NCI-H345 treated with DMSO at 0.1 percent for 48 hours (cell line): Measurements from ENCODE around the gene AFF3.

Source experiments
- DNase-seq: peaks from one replicate; lab custom pipeline; 2025; ENCODE audit not compliant: unreplicated experiment; lab: John Stamatoyannopoulos, UW

AFF3 gene

DNA sequence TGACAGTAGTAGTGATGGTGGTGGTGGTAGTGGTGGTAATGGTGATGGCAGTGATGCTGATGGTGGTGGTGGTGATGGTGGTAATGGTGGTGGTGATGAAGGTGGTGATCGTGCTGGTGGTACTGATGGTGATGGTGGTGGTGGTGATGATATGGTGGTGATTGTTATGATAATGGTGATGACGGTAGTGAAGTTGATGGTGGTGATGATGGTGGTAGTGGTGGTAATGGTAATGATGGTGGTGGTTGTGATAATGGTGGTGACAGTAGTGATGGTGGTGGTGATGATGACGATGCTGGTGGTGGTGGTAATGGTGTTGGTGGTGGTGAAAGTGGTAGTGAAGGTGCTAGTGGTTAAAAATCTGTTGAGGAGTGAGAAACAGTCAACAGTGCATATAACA, 125.6 kb downstream of the AFF3 start:
- no peak for DNase-seq

DNA sequence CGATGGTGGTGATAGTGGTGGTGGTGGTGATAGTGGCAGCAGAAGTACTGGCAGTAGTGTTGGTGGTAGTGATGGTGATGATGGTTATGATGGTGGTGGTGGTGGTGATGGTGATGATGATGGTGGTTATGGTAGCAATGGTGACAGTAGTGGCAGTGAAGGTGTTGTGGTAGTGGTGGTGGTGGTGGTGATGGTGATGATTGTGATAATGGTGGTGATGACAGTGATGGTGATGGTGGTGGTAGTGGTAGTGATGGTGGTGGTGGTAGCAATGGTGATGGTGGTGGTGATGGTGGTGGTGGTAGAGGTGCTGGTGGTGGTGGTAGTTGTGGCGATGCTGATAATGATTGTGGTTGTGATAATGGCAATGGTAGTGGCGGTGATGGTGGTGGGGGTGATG, 126.5 kb downstream of the AFF3 start:
- no peak for DNase-seq

- DNase-seq: no peak
These were observed 128.3 kb downstream of the AFF3 start for GRCh38 chr2:100013892-100014677.

- no peak for DNase-seq
These were observed 129.8 kb downstream of the AFF3 start for GRCh38 chr2:100012561-100012960.

DNA sequence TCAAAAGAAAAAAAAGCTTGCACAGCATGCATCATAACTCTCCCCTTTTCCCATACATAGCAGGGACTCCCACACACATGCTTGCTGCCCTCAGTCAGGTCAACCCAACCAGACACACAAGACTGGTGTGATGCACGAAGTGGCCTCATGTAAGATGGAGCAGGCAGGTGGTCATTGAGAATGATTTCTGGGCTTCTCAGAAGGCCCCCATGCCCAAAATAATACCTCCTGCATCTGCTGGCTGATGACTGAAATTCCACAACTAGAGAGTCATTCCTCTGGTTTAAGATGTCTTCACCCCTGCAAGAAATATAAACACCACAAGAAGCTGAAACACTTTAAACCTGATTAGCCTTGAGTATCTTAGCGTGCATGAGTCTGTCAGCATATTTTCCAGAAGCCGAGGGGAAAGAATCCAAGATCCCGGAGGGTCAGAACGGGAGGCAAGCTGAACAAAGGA, 131.1 kb downstream of the AFF3 start:
- DNase-seq: no peak

DNA sequence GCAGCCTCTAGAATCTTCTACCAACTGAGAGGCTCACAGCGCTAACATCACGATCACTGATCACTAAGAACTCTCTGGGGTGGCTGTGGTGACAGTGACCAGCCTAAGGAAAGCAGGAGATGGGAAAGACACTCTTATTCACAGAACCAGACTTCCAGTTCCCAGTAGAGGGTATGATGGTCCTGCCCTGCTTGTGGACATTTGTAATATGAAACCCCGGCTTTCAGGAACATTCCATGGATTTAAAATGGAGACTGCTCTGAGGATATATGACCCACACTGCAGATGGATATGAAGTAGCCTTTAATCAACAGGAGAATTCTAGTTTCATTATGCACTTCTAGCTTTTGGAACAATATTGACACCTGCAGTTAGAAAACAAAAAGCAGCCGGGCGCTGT, 131.8 kb downstream of the AFF3 start:
- DNase-seq: no peak

DNA sequence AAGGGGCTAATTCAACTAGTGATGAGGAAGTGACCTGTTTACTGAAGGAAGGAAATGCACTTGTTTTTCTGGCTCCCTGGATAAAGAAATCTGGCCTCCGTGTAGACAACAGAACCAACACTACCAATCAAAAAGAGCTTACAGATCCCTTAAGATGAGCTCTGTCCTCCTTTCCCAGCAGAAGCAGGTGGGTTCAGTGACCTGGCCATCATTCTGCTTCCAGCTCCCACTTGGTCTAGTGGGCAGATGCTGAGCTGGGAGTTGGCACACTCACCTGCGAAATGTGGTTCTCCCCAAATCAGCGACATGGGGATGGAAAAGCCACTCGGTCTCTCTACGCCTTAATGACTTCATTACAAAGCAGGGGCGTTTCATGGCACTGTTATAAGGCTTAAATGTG, 132.6 kb downstream of the AFF3 start:
- DNase-seq: no peak

DNA sequence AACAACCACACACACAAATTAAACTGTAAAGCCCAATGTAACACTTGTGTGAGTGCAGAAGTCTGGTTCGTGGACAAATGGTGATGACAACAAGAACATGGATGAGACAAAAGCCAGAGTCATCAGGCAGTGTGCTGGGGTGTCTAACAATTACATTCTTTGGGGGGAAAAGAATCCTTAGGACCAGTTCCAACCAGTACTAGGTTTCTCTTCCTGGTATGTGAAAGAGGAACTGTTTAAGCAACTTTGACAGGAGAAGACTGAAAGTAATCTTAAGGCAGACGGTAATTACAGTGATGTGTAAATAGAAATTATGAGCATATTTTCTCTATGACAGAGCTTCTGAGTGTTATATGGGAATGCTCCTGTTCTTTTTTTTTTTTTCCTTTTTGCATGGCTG, 133.4 kb downstream of the AFF3 start:
- DNase-seq: no peak

DNA sequence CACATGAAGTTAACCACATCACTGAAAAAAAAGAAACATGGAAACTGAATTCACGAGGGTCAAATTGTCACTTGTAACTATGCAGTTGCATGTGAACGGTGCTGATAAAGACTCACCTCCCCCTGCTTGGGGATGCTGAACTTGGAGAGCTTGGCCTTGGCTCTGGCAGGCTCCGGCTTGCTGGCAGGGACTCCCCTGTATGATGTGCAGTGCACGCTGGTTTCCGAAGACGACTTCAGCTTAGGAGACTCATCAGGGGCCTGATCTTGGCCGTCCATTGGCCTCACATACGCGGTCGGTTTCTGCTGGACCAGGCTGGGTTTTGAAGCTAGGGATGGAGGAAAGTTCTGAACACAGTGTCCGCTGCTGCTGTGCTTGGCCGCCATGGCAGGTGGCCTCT, 135.9 kb downstream of the AFF3 start:
- DNase-seq: no peak

- DNase-seq: no peak
These were observed 137.4 kb downstream of the AFF3 start for GRCh38 chr2:100004959-100005387.

GRCh38 chr2:100004348-100004884, 138.0 kb downstream of the AFF3 start:
- no peak for DNase-seq

GRCh38 chr2:100002059-100002458, 140.3 kb downstream of the AFF3 start:
- no peak for DNase-seq

DNA sequence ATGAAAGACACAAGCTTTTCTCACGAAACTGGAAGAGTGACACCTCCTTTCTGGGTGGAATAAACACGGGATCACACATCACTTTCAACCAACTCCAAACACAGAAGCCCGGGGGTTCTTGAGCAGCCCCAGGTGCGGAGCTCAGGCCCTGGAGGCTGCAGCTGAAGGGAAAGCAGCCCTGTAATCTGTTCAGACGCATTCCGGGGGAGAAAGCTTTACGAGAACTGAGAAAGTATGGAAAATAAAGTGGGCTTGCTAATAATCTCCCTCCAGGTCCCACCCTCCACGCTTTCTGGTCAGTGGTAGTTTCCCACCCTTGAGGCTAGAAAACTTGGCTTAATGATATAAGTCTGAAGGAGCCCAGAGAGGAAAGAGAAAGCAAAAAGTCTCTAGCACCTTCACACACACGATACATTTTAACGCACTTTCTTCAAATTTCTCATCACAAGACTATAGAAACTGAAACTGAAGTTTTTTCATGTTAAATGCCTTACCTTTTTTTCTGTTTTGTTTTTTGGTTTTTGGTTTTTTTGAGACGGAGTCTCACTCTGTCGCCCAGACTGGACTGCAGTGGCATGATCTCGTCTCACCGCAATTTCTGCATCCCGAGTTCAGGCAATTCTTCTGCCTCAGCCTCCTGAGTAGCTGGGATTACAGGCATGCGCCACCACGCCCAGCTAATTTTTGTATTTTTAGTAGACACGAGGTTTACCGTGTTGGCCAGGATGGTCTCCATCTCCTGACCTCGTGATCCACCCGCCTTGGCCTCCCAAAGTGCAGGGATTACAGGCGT, 141.3 kb downstream of the AFF3 start:
- no peak for DNase-seq

GRCh38 chr2:99998651-99999320, 143.6 kb downstream of the AFF3 start:
- peak; percentile 53 for DNase-seq

DNA sequence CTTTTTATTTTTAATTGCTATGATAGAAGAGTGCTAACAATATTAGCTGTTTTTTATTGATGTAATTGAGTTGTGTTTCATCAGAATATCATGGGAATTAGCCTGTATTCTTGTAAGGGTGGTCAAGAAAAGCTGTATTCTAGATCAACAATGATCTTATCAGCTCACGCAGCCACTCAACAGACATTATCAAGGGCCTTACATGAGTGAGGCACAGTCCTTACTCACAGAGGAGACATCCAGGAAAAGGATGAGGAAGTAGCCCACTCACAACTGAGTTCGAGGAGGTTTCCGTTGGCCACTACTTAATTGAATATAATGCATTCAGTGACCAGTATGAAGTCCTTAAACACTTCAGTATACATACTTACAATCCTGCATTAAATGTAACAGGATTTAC, 152.5 kb downstream of the AFF3 start:
- DNase-seq: no peak

GRCh38 chr2:99988599-99988998, 153.8 kb downstream of the AFF3 start:
- DNase-seq: no peak

DNA sequence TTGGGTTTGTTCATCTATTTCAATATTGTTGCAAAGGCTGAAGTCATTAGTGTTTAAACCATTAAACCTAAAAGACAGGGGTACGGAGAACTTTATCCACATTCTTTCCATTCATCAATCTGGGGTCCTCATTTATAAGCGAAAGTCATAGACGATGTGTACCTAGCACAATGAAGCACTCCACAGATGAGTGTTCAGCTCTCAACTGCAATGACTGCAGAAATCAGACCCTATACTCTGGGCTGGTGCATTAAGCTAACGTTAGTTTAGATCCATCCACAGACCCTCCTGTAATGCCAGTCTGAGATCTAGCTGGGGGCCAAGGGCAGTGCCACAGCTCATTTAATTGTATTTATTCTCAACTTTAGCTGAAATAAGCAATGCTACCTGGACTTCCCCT, 155.2 kb downstream of the AFF3 start:
- DNase-seq: no peak

- DNase-seq: no peak
These were observed 157.4 kb downstream of the AFF3 start for GRCh38 chr2:99984799-99985515.

- no peak for DNase-seq
These were observed 159.6 kb downstream of the AFF3 start for GRCh38 chr2:99982744-99983143.

GRCh38 chr2:99981840-99982239, 160.6 kb downstream of the AFF3 start:
- no peak for DNase-seq

GRCh38 chr2:99980176-99980575, 162.2 kb downstream of the AFF3 start:
- DNase-seq: no peak
